Cardiac muscle cell (in vitro differentiated cells and primary cell): ENCODE data around the gene WNT9B. TPM values are rescaled to one million over a fixed set of nuclear protein-coding genes. Genes with fewer than 3 reads are reported as not detected.
A peak's percentile ranks its signal among the peaks of the same experiment; 100 is the strongest.

Experiments
- DNase-seq, 2 donors: peaks; one replicate each; pipeline versions ENCODE4 v3.0.0 to v3.0.0-alpha.2; 2010 to 2017; ENCODE audit warnings: low read depth in 1 of 2, low spot score in 1 of 2
- H3K27ac ChIP-seq: fragments of 200-600 bp; sonication (generic); 2 replicates; pipeline ENCODE4 v1.5.1; 2016
- H3K27me3 ChIP-seq: fragments of 200-600 bp; sonication (generic); 2 replicates; pipeline ENCODE4 v1.6.0; 2016; ENCODE audit warnings: control low read depth
- H3K36me3 ChIP-seq: fragments of 200-600 bp; sonication (generic); 2 replicates; pipeline ENCODE4 v1.5.1; 2016; ENCODE audit warnings: control low read depth
- H3K4me1 ChIP-seq: fragments of 200-600 bp; sonication (generic); 2 replicates; pipeline ENCODE4 v1.8.1; 2017; ENCODE audit warnings: low read depth, mild to moderate bottlenecking, mixed run types
- H3K4me3 ChIP-seq: fragments of 200-600 bp; sonication (generic); 2 replicates; pipeline ENCODE4 v1.5.1; 2016; ENCODE audit warnings: mild to moderate bottlenecking
- H3K9me3 ChIP-seq: fragments of 200-600 bp; sonication (generic); 2 replicates; pipeline ENCODE4 v1.5.1; 2017; ENCODE audit warnings: low read depth, mild to moderate bottlenecking, control low read depth
- polyA plus RNA-seq: library from polyadenylated mRNA; unstranded; fragments of >200 nt; fragmentation: Nextera tagmentation; extraction: Ambion mirVana; gene quantifications from 2 replicates; pipeline ENCODE4 v1.2.1, GENCODE V29; 2016
- total RNA-seq: library from RNA; depleted of rRNA; stranded (reverse); fragments of >200 nt; gene quantifications from 2 replicates; pipeline ENCODE4 v1.2.3, GENCODE V29; 2016
- TF ChIP-seq, protein P1 (sequence below): IDR thresholded peaks from 2 replicates; pipeline ENCODE4 v1.5.1; 2012; ENCODE audit warnings: low read depth, mild to moderate bottlenecking, low read length

The WNT9B gene, protein sequence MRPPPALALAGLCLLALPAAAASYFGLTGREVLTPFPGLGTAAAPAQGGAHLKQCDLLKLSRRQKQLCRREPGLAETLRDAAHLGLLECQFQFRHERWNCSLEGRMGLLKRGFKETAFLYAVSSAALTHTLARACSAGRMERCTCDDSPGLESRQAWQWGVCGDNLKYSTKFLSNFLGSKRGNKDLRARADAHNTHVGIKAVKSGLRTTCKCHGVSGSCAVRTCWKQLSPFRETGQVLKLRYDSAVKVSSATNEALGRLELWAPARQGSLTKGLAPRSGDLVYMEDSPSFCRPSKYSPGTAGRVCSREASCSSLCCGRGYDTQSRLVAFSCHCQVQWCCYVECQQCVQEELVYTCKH
- total RNA-seq = not detected in 2 replicates
- polyA plus RNA-seq = 0.33 TPM in 1 of 2 replicates, not detected in the other

DNA sequence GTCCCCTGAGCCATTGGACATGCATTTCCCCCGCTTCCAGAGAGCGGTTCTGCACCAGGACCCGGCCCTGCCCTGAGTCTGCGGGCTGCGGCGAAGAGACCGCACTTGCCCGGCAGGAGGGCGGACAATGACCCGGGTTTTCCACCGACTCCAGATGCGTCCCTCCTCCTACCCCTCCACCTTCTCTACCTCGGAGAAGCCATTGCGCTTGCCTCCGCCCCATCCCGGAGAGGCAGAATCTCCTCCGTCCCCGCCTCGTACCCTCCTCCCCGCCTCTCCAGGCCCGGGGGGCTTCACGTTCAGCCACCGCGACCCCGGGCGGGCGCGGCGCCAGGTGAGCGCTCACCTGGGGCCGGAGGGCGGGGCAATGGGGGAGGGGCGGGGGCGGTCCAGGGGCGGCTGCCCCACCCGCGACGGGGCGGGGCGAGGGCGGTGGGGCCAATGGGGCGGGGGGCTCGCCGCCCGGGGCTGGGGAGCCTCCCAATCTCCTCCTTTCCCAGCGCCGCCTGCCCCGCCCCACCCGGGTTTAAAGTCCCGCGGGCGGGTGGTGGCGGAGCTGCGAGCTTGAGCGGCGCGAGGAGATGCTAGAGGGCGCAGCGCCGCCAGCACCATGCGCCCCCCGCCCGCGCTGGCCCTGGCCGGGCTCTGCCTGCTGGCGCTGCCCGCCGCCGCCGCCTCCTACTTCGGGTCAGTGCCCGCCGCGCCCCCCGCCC, at the start of gene WNT9B:
Gene WNT9B, plus strand, starts transcription at position 555 of the 713 bp plus-strand sequence. Its CDS starts 56 bp downstream, at position 611.
- no peak within 1 kb of the TSS for H3K27ac ChIP-seq
- peaks cover 5% of the 10 kb centered on the region for H3K4me1 ChIP-seq
- TF ChIP-seq, protein P1, sequence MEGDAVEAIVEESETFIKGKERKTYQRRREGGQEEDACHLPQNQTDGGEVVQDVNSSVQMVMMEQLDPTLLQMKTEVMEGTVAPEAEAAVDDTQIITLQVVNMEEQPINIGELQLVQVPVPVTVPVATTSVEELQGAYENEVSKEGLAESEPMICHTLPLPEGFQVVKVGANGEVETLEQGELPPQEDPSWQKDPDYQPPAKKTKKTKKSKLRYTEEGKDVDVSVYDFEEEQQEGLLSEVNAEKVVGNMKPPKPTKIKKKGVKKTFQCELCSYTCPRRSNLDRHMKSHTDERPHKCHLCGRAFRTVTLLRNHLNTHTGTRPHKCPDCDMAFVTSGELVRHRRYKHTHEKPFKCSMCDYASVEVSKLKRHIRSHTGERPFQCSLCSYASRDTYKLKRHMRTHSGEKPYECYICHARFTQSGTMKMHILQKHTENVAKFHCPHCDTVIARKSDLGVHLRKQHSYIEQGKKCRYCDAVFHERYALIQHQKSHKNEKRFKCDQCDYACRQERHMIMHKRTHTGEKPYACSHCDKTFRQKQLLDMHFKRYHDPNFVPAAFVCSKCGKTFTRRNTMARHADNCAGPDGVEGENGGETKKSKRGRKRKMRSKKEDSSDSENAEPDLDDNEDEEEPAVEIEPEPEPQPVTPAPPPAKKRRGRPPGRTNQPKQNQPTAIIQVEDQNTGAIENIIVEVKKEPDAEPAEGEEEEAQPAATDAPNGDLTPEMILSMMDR = no peak
- peaks cover 53% of the 10 kb centered on the region for H3K27me3 ChIP-seq
- H3K4me3 ChIP-seq = peak within 1 kb of the TSS; percentile 35
- peak in 1 of 2 donors; percentile 79 for DNase-seq
- no peaks in the 10 kb centered on the region for H3K9me3 ChIP-seq
- no peaks in the 10 kb centered on the region for H3K36me3 ChIP-seq

DNA sequence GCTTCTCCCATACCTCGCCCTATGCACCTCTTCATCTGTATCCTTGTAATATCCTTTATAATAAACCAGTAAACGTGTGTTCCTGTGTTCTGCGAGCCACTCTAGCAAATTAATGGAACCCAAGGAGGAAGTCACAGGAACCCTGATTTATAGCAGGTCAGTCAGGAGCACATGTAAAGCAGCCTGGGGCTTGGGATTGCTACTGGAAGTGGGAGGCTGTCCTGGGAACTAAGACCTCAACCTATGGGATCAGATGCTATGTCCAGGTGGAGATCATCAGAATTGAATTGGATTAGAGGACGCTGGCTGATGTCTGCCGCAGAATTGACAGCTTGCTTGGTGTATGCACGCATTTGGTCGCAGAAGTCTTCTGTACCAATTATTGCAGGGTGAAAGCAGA, 48.6 kb upstream of the WNT9B start:
- Histone ChIP-seq H3K27ac (no peak overlapping the region), H3K4me3 (no peak overlapping the region), H3K36me3 (no peaks in the 10 kb centered on the region), H3K9me3 (no peaks in the 10 kb centered on the region), H3K4me1 (no peaks in the 10 kb centered on the region), H3K27me3 (no peaks in the 10 kb centered on the region)
- DNase-seq = no peak
- TF ChIP-seq, protein P1 = no peak

DNA sequence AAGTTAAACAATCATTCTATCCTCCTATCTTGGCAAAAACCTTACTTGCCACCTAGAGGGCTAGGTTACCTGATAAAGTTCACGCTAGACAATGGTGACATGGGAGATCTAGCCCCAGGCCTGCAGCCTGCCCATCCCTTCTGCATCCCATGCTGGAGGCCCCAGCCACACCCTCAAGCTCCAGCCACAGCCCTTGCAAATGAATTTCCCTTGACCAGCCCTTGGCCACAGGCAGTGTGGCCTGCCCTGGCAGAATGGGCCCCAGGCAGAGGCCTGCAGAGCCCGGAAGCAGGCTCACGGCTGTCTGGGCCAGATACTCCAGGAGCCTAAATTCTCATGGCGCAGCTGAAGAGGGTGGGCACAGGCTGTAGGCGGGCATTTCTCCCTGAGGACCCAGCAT, 47.8 kb upstream of the WNT9B start:
- Histone ChIP-seq H3K4me1 (no peaks in the 10 kb centered on the region), H3K27me3 (no peaks in the 10 kb centered on the region), H3K36me3 (no peaks in the 10 kb centered on the region), H3K9me3 (no peaks in the 10 kb centered on the region), H3K27ac (no peak overlapping the region), H3K4me3 (no peak overlapping the region)
- TF ChIP-seq, protein P1 = no peak
- no peak for DNase-seq

DNA sequence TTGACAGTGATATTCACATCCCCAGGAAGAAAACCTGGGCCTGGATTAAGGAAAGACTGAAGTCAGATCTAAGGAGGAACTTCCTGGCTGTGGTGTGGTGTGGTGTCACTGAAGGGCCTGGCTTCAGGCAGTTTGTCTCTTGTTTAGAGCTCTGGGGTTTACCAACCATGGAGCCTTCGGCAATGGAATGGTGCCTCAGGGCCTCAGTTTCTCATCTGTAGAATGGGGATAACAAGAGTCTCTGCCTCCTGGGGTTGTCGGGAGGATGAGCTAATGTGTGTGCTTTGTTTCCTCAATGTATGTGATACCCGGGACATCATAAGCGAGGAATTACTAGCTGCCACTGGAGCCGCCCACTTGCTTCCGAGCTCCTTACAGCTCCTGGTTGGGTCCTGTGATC, 45.6 kb upstream of the WNT9B start:
- Histone ChIP-seq H3K27ac (no peak overlapping the region), H3K27me3 (no peaks in the 10 kb centered on the region), H3K4me1 (peaks cover 6% of the 10 kb centered on the region), H3K36me3 (no peaks in the 10 kb centered on the region), H3K9me3 (no peaks in the 10 kb centered on the region), H3K4me3 (no peak overlapping the region)
- TF ChIP-seq, protein P1 = no peak
- no peak for DNase-seq

DNA sequence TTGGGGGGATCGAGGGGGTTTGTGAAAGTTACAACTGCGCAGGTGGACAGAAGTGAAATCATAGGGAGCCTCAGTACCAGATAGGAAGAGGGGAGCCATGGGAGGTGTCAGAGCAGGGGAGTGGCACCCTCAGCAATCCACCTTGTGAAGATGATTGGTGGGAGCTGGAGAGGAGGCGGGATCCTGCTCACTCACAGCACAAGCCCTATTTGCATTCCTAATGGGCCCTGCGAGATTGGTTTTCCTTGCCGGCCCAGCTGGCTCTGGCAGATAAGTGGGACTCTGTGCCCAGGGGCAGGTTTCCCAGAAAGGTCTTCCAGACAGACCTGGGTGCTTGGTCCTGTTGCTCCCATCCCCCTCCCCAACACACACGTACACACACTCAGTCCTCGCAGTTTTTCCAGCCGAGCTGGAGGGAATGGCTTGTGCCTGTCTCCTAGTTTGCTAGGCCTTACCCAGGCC, 42.2 kb upstream of the WNT9B start:
- TF ChIP-seq, protein P1 = no peak
- H3K27me3 ChIP-seq = no peaks in the 10 kb centered on the region
- no peak overlapping the region for H3K4me3 ChIP-seq
- peaks cover 6% of the 10 kb centered on the region for H3K4me1 ChIP-seq
- DNase-seq = peak in 1 of 2 donors; percentile 32
- no peak overlapping the region for H3K27ac ChIP-seq
- no peaks in the 10 kb centered on the region for H3K36me3 ChIP-seq
- no peaks in the 10 kb centered on the region for H3K9me3 ChIP-seq
